Activated naive CD4-positive, alpha-beta T cell treated with anti-CD3 and anti-CD28 coated beads, Interleukin-2, amount 50 U/mL, for 72 hours (primary cell): ENCODE data around the gene PRDX5. TPM values are rescaled to one million over a fixed set of nuclear protein-coding genes. Genes with fewer than 3 reads are reported as not detected.

Experiments
- ATAC-seq, 2 donors: fragments of 150-1000 bp; cut with Tn5 transposase; 2 replicates each; pipeline ENCODE4 v1.10.0; 2021; ENCODE audit warnings: mild to moderate bottlenecking in 2 of 2, moderate library complexity in 2 of 2
- DNase-seq, 2 donors: peaks; one replicate each; pipeline ENCODE4 v3.0.0; 2021 to 2022; ENCODE audit warnings: low spot score in 2 of 2
- H3K27ac Mint-ChIP-seq, 2 donors: one replicate each; pipeline ENCODE4 v1.8.0; 2022; ENCODE audit warnings: mild to moderate bottlenecking in 2 of 2, mixed read lengths in 2 of 2
- H3K36me3 Mint-ChIP-seq, 2 donors: one replicate each; pipeline ENCODE4 v1.8.0; 2022; ENCODE audit warnings: mixed read lengths in 2 of 2
- H3K9me3 Mint-ChIP-seq, 2 donors: one replicate each; pipeline ENCODE4 v1.8.0; 2022; ENCODE audit warnings: mixed read lengths in 2 of 2
- total RNA-seq, 2 donors: library from RNA; stranded (reverse); gene quantifications; one replicate each; pipeline ENCODE4 v1.2.3, GENCODE V29; 2022

The PRDX5 gene
- total RNA-seq, 2 donors from 2014 or later: 131 to 152 TPM

DNA sequence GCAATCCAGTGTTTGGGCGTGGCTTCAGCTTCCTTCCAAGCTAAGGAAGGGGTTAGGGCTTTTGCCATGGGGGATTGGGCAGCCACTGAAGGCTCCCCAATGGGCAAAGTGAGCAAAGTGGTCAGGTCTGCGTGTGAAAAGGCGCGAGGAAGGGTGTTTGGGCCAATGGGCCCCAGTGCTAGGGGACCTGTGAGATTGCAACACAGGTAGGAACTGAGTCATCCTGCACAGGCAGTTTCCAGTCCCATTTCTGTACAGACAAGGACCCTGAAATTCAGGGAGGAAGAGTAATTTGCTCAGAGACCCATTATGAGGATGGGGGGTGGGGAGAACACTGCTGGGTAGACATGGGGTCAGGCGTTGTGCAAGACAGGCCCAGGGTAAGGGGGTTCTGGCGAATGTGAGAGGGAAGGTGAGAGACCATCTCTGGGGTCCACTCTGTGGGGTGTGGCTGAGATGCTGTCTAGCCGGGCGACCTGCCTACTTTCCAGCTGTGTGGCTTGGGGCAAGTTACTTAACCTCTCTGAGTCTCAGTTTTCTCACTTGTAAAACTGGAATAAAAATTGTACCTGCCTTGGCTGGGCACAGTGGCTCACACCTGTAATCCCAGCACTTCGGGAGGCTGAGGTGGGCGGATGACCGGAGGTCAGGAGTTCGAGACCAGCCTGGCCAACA is 29.4 kb downstream of the PRDX5 start:
- DNase-seq (no peak), ATAC-seq (no peak)
- Mint-ChIP-seq H3K36me3 (no peaks in the 10 kb centered on the region), H3K9me3 (no peaks in the 10 kb centered on the region), H3K27ac (peak overlapping the region; percentile 23 to 41)

DNA sequence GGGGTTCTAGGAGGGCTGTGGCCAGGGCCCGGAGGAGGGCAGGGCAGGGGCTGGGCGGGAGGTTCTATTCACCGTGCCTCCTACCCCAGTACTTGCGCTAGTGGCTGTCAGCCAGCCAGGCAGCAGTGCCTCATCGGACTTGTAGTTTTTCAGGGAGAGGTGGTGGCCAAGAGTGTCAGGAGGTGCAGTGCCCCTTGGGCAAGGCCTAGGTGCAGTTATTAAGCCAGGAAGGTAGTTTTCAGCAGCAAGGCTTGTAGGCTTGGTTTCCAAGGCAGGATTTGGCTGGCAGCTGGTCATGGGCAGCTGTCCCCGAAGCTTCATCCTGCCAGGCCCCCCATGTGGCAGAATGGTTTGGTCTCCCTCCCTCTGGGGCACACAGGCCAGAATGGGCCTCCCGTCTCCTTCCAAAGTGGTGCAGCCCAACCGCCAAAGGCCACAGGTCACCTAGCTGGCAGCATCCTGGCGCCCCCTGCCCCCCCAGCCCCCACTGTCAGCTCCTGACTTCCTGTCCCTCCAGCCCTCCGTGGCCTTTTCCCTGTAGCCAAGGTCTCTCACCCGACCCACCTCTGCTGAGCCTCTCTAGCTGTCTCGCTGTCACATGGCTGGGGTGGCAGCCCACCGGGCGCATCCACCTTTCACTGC is 30.6 kb downstream of the PRDX5 start:
- DNase-seq (no peak), ATAC-seq (no peak)
- Mint-ChIP-seq H3K36me3 (no peaks in the 10 kb centered on the region), H3K9me3 (no peaks in the 10 kb centered on the region), H3K27ac (peak overlapping the region in 1 of 2 donors; percentile 36)

DNA sequence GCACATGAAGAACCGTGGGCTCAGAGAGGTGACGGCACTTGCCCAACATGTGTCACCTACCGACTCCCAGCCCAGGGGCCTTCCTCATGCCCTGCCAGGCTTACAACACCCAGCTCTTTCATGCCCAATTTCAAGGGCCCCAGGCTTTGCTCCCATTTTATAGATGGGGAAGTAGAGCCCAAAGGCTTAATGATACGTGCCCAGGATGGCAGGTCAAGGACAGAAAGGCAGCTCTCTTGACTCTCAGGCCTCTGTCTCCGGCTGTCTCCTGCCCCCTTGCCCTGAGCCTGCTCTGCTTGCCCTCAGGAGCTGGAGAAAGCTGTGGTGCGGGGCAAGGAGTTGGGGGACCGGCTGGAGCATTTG is 31.1 kb downstream of the PRDX5 start:
- Mint-ChIP-seq H3K9me3 (no peaks in the 10 kb centered on the region), H3K27ac (peak overlapping the region in 1 of 2 donors; percentile 84), H3K36me3 (no peaks in the 10 kb centered on the region)
- ATAC-seq (no peak), DNase-seq (no peak)

DNA sequence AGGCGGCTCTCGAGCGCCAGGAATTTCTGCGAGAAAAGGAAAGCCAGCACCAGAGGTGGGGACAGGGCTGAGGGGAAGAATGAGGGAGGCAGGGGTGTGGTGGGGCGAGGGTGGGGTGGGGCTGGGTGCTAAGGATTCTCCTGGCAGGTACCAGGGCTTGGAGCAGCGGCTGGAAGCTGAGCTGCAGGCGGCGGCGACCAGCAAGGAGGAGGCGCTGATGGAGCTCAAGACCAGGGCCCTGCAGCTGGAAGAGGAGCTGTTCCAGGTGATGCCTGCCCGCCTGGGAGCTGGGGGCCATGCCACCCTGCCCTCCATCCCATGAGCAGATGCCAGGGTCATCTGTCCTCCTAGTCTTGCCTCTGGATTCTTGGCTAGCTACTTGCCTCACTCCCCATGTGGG is 31.5 kb downstream of the PRDX5 start:
- DNase-seq (no peak), ATAC-seq (no peak)
- Mint-ChIP-seq H3K36me3 (no peaks in the 10 kb centered on the region), H3K27ac (peak overlapping the region in 1 of 2 donors; percentile 84), H3K9me3 (no peaks in the 10 kb centered on the region)

GRCh38 chr11:64351136-64351631 is 33.3 kb downstream of the PRDX5 start:
- no peak overlapping the region for H3K27ac Mint-ChIP-seq
- H3K36me3 Mint-ChIP-seq: no peaks in the 10 kb centered on the region
- H3K9me3 Mint-ChIP-seq: no peaks in the 10 kb centered on the region
- DNase-seq (no peak), ATAC-seq (no peak)

GRCh38 chr11:64352099-64352994 is 34.4 kb downstream of the PRDX5 start:
- Mint-ChIP-seq H3K9me3 (no peaks in the 10 kb centered on the region), H3K36me3 (no peaks in the 10 kb centered on the region), H3K27ac (no peak overlapping the region)
- ATAC-seq (no peak), DNase-seq (no peak)

DNA sequence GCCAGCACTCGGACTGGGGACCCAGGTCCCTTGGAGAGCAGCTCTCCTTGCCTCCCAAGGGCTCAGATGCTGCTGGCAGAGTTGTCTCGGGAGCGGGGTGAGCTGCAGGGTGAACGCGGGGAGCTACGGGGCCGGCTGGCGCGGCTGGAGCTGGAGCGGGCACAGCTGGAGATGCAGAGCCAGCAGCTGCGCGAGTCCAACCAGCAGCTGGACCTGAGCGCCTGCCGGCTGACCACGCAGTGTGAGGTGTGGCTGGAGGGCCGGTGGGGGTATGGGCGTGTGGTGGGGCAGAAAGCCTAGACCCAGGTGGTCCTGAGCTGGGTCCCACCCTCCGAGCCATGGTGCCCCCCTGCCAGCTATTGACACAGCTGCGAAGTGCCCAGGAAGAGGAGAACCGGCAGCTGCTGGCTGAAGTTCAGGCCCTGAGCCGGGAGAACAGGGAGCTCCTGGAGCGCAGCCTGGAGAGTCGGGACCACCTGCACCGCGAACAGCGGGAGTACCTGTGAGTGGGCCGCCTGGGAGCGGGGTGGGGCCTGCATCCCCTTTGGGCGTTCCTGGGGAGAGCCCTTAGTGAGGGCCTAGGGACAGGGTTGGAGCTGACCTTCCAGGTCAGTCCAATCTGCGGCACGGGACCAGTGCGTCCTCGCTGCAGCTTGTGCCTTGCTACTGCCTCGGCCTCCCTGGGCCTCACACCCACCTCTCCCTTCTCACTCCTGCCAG is 35.2 kb downstream of the PRDX5 start:
- Mint-ChIP-seq H3K27ac (no peak overlapping the region), H3K9me3 (no peaks in the 10 kb centered on the region), H3K36me3 (no peaks in the 10 kb centered on the region)
- ATAC-seq (no peak), DNase-seq (no peak)

DNA sequence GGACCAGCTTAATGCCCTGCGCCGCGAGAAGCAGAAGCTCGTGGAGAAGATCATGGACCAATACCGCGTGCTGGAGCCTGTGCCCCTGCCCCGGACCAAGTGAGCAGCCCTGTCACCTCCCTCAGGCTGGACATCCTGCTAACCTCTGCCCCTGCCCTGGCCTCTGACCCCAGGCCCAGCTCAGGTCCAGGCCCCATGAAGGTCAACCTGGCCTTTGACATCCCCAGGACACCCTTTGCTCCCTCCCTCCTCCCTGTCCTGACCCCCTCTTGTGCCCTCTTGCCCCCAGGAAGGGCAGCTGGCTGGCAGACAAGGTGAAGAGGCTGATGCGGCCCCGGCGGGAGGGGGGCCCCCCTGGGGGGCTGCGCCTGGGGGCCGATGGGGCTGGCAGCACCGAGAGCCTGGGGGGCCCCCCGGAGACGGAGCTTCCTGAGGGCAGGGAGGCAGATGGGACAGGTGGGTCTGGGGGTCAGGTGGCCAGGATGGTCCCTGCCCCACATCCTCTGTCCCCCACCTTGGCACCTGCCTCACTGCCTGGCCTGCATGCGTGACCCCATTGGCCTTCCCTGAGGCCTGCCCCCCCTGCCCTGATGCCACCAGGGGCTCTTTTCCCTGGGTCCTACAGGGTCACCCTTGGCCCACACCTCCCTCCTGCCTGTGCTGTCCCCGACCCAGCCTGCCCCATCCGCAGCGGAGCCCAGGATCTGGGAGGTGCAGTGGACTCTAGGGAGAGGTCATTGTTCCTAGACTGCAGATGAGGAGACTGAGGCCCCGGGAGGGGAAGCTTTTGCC is 36.0 kb downstream of the PRDX5 start:
- Mint-ChIP-seq H3K27ac (no peak overlapping the region), H3K36me3 (no peaks in the 10 kb centered on the region), H3K9me3 (no peaks in the 10 kb centered on the region)
- no peak for ATAC-seq
- no peak for DNase-seq

- Mint-ChIP-seq H3K27ac (no peak overlapping the region), H3K36me3 (peaks cover 9% of the 10 kb centered on the region in 2 donors), H3K9me3 (no peaks in the 10 kb centered on the region)
- ATAC-seq (peak in 1 of 2 donors; percentile 31), DNase-seq (no peak)
Observed at GRCh38 chr11:64355078-64355940, 37.4 kb downstream of the PRDX5 start.

DNA sequence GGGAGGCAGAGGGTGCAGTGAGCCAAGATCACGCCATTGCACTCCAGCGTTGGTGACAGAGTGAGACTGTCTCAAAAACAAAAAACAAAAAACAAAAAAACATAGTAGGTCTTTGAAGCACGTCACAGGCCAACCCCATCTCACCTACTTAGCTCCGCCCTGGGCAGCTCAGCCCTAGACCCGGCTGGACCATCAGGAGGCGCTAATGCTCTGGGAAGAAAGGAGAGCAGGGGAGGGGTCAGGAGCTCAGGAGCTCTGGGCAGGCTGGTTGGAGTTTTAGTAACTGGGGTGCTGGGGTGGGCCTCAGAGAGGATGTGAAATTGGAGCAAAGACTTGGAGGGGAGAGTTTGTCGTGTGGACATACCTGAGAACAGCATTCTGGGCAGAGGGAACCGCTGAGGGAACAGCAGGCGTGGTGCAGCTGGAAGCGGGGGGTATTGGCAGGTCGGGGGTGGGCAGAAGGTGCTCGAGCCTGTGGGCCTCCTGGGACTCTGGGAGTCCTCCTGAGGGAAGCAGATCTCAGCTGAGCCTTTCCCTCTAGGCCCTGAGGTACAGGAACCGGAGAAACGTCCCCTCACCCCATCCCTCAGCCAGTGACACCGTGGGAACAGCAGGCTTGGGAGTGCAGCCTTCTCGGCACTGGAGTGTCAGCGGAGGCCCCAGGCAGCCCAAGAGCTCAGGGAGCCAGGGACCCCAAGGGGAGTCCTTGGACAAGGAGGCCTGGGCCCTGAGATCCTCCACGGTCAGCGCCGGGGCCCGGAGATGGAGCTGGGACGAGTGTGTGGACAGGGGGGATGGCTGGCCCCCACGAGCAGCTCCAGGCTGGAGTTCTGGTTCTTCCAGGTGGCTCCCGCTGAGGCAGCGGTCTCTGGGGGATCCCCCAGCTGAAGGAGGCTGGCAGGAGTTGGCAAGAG is 38.8 kb downstream of the PRDX5 start:
- H3K27ac Mint-ChIP-seq: peak overlapping the region in 1 of 2 donors; percentile 31
- H3K9me3 Mint-ChIP-seq: no peaks in the 10 kb centered on the region
- ATAC-seq: peak in 1 of 2 donors; percentile 29
- peak in 1 of 2 donors; percentile 75 for DNase-seq
- peaks cover 10 to 19% of the 10 kb centered on the region in 2 donors for H3K36me3 Mint-ChIP-seq

DNA sequence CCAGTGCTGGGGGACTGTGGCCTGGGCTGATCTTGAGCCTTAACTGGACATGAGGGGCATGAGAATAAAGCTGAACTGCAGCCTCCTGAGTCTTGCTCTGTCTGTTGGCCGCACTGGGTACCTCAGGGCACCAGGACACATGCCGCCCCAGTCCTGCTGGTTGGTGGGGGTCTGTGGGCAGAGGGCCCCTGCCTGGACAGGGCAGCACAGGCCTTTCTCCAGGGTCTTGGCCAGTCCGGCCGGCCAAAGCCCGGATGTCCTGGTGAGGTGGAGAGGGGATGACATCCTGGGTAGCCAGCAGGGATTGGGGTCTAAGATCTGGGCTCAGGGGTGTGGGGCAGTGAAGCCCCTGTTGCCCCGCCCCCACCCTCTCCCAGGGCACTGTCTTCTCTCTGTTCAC is 39.5 kb downstream of the PRDX5 start:
- no peaks in the 10 kb centered on the region for H3K9me3 Mint-ChIP-seq
- DNase-seq (no peak), ATAC-seq (no peak)
- H3K27ac Mint-ChIP-seq: peak overlapping the region; percentile 54 to 85
- H3K36me3 Mint-ChIP-seq: peaks cover 10 to 19% of the 10 kb centered on the region in 2 donors

- ATAC-seq (peak; percentile 60 to 62), DNase-seq (peak; percentile 60 to 68)
- peak overlapping the region; percentile 54 to 85 for H3K27ac Mint-ChIP-seq
- H3K36me3 Mint-ChIP-seq: peaks cover 10 to 19% of the 10 kb centered on the region in 2 donors
- no peaks in the 10 kb centered on the region for H3K9me3 Mint-ChIP-seq
Observed at GRCh38 chr11:64357904-64358535, 40.1 kb downstream of the PRDX5 start.

GRCh38 chr11:64358536-64358906 is 40.6 kb downstream of the PRDX5 start:
- DNase-seq: no peak
- peaks cover 10 to 19% of the 10 kb centered on the region in 2 donors for H3K36me3 Mint-ChIP-seq
- H3K9me3 Mint-ChIP-seq: no peaks in the 10 kb centered on the region
- H3K27ac Mint-ChIP-seq: peak overlapping the region in 1 of 2 donors; percentile 54
- no peak for ATAC-seq
